ENCODE data around the gene CMTM7.
"Not testable (repeated sequence)": the region's sequence is repeated elsewhere in the genome, so short reads cannot be mapped to it uniquely, and the experiment has no call there.

CMTM7 gene

DNA sequence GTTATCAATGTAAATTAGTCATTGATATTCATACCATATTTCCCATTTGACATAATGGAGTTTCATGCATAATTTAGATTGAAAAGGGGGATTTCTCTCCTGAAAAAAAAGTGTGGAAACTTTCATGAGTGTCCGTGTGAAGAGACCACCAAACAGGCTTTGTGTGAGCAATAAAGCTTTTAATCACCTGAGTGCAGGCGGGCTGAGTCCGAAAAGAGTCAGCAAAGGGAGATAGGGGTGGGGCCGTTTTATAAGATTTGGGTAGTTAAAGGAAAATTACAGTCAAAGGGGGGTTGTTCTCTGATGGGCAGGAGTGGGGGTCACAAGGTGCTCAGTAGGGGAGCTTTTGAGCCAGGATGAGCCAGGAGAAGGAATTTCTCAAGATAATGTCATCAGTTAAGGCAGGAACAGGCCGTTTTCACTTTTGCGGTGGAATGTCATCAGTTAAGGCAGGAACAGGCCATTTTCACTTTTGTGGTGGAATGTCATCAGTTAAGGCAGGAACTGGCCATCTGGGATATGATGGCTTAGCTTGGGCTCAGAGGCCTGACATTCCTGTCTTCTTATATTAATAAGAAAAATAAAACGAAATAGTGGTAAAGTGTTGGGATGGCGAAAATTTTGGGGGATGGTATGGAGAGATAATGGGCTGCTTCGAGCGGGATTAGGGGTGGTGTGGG lies 69.3 kb downstream of the CMTM7 start:
- DNase-seq: not testable (repeated sequence)

- not testable (repeated sequence) for DNase-seq
These were observed 70.7 kb downstream of the CMTM7 start for GRCh38 chr3:32462191-32462986.

- not testable (repeated sequence) for DNase-seq
These were observed 71.8 kb downstream of the CMTM7 start for GRCh38 chr3:32463415-32463814.

GRCh38 chr3:32464726-32465125 lies 73.1 kb downstream of the CMTM7 start:
- not testable (repeated sequence) for DNase-seq

DNA sequence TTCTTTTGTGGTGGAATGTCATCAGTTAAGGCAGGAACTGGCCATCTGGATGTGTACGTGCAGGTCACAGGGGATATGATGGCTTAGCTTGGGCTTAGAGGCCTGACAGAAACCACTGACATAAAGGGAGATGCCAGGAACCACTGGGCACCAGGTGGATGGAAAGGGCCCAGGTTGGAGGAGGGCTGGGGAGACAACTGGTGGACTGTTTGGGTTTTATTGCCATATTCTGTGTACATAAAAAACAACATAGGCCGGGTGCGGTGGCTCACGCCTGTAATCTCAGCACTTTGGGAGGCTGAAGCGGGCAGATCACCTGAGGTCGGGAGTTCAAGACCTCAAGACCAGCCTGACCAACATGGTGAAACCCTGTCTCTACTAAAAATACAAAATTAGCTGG lies 75.2 kb downstream of the CMTM7 start:
- not testable (repeated sequence) for DNase-seq

DNA sequence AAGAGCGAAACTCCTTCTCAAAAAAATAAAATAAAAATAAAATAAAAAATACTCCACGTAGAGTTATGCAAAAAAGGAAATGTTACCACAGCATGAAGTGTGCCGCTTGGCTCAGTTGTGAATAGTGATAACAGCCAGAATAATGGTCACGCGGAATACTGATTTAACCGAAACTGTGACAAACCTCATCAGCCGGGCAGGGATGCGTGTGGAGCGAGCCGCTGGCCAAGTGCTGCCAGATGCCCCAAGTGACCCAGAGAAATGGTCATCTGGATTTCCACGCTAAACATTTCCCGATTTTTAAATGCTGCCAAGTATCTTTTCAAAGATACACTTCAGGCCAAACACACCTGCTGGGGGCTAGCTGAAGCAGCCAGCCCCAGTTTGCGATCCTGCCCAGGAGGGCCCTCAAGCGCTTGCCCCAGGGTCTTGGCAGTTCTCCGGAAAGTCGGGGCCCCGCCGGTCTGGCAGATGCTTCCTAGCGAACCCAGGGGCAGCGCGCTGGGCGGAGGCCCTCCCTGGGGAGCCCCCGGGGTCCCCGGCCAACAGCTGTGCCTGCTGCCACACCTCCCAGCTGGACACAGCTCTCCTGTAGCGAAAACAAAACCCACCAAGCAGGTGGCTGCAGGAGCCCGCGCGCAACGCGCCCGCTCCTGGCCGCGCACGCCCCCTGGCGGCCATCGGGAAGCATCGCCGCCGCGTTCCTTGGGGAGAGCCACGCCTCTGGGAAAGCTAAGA lies 75.8 kb downstream of the CMTM7 start:
- peak; percentile 23 for DNase-seq

- no peak for DNase-seq
These were observed 77.7 kb downstream of the CMTM7 start for GRCh38 chr3:32469151-32469874.

- DNase-seq: no peak
These were observed 78.7 kb downstream of the CMTM7 start for GRCh38 chr3:32470362-32470761.

DNA sequence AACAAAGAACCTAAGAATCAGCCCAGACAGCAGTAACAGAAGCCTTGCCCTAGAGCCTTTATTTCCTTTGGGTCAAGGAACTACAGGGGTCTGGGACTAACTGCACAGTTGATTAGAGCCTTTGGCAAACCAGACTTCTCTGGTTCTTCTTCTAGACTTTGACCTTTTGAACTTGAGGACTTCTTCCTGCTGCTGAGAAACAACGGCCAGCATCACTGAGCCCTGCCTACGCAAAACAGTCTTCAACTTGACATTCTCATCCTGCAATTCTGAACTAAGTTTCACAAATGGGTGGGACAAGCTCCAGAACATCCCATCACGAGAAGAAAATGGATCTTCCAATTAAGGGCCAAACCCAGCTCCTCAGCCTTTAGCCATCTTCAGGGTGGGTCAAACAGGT lies 79.6 kb downstream of the CMTM7 start:
- DNase-seq: no peak

DNA sequence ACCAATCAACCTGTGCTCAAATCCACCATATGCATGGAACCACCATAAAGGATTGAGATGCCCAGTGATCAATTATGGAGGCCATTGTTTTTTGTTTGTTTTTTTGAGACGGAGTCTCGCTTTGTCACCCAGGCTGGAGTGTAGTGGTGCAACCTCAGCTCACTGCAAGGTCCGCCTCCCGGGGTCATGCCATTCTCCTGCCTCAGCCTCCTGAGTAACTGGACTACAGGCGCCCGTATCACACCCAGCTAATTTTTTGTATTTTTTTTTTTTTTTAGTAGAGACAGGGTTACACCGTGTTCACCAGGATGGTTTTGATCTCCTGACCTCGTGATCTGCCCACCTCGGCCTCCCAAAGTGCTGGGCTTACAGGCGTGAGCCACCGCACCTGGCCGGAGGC lies 80.5 kb downstream of the CMTM7 start:
- not testable (repeated sequence) for DNase-seq

- no peak for DNase-seq
These were observed 82.5 kb downstream of the CMTM7 start for GRCh38 chr3:32474201-32474600.

- no peak for DNase-seq
These were observed 89.0 kb downstream of the CMTM7 start for GRCh38 chr3:32480604-32481003.

- DNase-seq: no peak
These were observed 90.4 kb downstream of the CMTM7 start for GRCh38 chr3:32481791-32482631.

DNA sequence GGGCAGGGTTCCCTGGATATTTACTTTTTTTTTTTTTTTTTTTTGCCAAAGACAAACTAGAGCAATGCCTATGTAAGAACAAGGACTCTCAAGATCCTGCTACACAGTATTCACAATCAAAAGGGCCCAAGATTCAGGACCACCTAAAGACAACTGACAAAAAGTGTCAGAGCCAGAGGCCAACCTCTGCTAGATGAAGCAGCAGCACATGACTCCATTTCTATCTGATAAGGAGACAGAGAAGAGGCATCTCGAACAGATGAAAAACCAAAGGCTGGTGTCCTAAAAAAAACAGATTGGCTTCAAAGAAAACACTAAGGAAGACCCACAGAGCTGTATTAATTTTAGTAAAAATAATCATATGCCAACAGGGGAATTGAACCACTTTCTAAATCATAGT lies 91.0 kb downstream of the CMTM7 start:
- DNase-seq: no peak

DNA sequence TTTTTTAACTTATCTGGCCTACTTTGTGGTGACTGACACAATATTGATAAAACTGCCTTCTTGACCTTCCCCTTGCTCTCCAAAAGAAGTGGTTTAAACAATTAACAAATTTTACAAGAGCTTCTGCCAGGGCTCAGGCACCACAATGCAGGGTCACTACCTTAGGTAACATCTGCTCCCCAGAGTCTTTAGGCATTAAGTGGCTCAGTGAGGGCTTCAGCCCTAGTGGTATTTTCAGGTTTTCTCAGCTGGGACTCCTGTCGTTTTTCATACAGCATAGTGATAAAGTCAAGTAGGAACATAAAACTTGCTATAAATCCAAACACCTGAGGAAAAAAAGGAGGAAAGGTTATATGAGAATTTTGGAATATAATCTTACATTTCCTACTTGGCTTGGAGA lies 92.1 kb downstream of the CMTM7 start:
- no peak for DNase-seq

- DNase-seq: no peak
These were observed 92.8 kb downstream of the CMTM7 start for GRCh38 chr3:32484436-32484835.

DNA sequence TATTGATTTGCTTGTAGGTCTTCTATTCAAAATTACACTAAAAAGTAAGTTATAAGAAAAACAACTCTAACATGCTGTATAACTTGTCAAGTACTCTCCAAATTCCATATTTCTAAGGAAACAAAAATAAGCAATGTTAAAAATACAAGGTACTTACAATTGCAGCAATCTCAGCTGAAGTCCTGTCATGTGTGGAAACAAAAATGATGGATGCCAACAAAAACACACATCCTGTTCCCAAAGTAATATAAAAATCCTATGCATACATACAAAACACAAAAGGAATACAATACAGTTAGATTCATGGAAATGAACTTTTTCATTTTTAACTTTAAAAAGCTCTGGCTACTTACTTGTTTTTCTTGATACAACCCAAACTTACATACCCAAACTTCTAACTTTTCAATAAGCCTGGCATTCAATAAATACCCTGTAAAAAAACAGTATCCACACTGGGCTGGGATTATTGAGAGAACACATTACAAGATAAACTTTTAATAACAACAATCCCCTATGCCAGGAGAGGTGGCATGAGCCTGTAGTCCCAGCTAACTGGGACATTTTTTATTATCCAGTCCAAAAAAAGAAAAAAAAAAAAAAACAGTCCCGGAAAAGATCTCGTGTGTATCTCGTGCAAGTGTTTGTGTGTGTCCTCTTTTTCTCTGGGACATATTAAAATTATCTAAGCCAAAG lies 96.3 kb downstream of the CMTM7 start:
- no peak for DNase-seq

DNA sequence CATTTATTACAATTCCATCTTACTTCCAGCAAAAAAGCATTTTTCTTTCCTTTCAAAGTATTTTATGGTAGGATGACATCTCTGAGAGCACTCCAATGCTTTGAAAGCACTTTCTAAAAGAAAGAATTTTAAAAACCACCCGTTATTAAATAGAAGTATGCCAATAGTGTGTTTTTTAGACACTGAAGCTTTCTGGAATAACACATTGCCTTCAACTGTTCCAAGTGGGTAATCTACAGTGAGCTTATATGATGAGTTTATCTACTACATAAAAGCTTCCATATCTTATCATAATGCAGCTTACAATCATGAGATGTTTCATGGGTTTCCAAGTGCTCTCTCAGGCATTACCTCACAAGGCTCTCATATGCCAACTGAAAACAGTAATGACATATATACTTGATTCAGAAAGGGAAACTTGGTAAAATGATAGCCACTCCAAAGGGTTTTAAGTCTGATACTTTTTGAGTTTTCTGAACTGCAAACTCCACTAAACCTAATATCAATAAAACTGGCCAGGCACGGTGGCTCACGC lies 96.9 kb downstream of the CMTM7 start:
- DNase-seq: no peak

DNA sequence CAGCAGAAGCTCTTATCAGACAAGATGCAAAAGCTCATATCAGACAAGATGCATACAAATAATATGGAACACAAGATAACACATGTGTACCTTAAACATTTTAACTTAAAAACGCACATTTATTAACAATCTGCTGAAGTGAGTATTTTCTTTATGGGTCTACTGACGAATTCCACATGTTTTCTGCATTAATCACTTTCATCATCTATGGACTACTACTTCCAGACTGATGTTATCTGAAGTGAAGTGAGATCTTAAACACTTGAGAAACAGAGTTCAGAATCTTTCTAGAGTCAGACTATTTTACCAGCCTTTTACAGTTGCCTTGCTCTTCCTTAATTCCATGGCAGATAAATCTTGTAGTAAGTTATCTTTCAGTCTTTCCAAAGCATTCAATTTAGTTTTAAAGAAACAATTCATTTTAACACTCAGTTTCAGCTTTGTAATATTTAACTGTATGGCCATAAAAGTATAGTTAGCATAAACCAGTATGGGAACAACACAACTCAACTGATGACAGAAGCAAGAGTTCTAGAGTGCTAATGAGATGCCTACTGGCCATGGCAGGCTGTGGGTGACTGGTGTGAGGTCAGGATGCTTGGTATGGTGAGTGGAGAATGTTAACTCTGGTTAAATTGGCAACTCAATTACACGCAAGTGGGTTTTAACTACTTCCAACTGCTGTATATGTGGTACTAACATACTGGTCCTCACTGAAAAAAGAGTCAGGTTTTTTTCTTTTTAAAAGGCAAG lies 101.2 kb downstream of the CMTM7 start:
- DNase-seq: no peak
